GM21528 (cell line): ENCODE results near the gene SLC2A3.
A peak's percentile ranks its signal among the peaks of the same experiment; 100 is the strongest.
"Not testable (repeated sequence)": the region's sequence is repeated elsewhere in the genome, so short reads cannot be mapped to it uniquely, and the experiment has no call there.

Source experiments
- ATAC-seq: cut with Tn5 transposase; IDR thresholded peaks from one replicate; pipeline ENCODE4 v1.9.1; 2021; ENCODE audit warnings: mild to moderate bottlenecking, moderate library complexity; ENCODE audit not compliant: unreplicated experiment, low FRiP score

SLC2A3 gene

GRCh38 chr12:7935590-7936581, at the start of gene SLC2A3:
TSS of gene SLC2A3 (minus strand) at chr12:7936187. CDS start at chr12:7936034, 153 bp downstream.
- peak; percentile 38 for ATAC-seq

GRCh38 chr12:7984900-7985299, 48.9 kb upstream of the SLC2A3 start:
- no peak for ATAC-seq

- ATAC-seq = not testable (repeated sequence)
These were observed 47.5 kb upstream of the SLC2A3 start for GRCh38 chr12:7983460-7983859.

GRCh38 chr12:7983019-7983418, 47.0 kb upstream of the SLC2A3 start:
- not testable (repeated sequence) for ATAC-seq

- not testable (repeated sequence) for ATAC-seq
These were observed 46.3 kb upstream of the SLC2A3 start for GRCh38 chr12:7982332-7982735.

- ATAC-seq = no peak
These were observed 45.5 kb upstream of the SLC2A3 start for GRCh38 chr12:7981446-7981845.

GRCh38 chr12:7977351-7978124, 41.6 kb upstream of the SLC2A3 start:
- ATAC-seq = peak; percentile 67

GRCh38 chr12:7973457-7973825, 37.5 kb upstream of the SLC2A3 start:
- ATAC-seq = no peak

GRCh38 chr12:7972734-7973456, 36.9 kb upstream of the SLC2A3 start:
- ATAC-seq = no peak

GRCh38 chr12:7972269-7972668, 36.3 kb upstream of the SLC2A3 start:
- not testable (repeated sequence) for ATAC-seq

GRCh38 chr12:7971765-7972164, 35.8 kb upstream of the SLC2A3 start:
- ATAC-seq = not testable (repeated sequence)

- peak; percentile 83 for ATAC-seq
These were observed 34.7 kb upstream of the SLC2A3 start for GRCh38 chr12:7970475-7971252.

GRCh38 chr12:7966563-7966962, 30.6 kb upstream of the SLC2A3 start:
- ATAC-seq = no peak

- not testable (repeated sequence) for ATAC-seq
These were observed 28.7 kb upstream of the SLC2A3 start for GRCh38 chr12:7964669-7965068.

GRCh38 chr12:7961395-7962178, 25.6 kb upstream of the SLC2A3 start:
- no peak for ATAC-seq

- peak; percentile 47 for ATAC-seq
These were observed 23.7 kb upstream of the SLC2A3 start for GRCh38 chr12:7959701-7960121.

- no peak for ATAC-seq
These were observed 23.3 kb upstream of the SLC2A3 start for GRCh38 chr12:7959278-7959677.

- not testable (repeated sequence) for ATAC-seq
These were observed 18.9 kb upstream of the SLC2A3 start for GRCh38 chr12:7954877-7955276.

GRCh38 chr12:7954418-7954817, 18.4 kb upstream of the SLC2A3 start:
- not testable (repeated sequence) for ATAC-seq
